Putamen (tissue), 1 donor: ENCODE data around the gene SLC46A1.

Experiments used
- DNase-seq: peaks from one replicate; pipeline ENCODE4 v3.0.0-alpha.2; 2016; ENCODE audit warnings: low spot score

SLC46A1 gene

DNA sequence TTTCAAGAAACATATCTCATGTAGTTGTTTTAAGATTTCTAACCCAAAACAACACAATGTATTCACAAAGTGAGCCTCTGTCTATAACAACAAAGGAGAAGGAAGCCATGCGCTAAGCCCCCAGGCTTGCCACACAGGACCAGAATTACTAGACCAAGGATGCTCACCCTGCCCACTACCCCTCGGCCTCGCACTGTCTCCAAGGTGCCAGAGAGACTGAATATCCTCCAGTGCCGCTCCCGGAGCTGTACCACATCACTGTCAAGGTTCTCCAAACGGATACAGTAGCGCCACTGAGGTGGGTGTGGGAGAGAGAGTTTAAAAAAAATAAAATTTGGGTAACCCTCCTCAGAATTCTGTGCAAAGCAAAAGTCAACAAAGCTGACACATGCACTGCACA, 55.7 kb downstream of the SLC46A1 start:
- DNase-seq, result no peak

- DNase-seq, result no peak
Measured at GRCh38 chr17:28348979-28349378, 57.0 kb downstream of the SLC46A1 start.

DNA sequence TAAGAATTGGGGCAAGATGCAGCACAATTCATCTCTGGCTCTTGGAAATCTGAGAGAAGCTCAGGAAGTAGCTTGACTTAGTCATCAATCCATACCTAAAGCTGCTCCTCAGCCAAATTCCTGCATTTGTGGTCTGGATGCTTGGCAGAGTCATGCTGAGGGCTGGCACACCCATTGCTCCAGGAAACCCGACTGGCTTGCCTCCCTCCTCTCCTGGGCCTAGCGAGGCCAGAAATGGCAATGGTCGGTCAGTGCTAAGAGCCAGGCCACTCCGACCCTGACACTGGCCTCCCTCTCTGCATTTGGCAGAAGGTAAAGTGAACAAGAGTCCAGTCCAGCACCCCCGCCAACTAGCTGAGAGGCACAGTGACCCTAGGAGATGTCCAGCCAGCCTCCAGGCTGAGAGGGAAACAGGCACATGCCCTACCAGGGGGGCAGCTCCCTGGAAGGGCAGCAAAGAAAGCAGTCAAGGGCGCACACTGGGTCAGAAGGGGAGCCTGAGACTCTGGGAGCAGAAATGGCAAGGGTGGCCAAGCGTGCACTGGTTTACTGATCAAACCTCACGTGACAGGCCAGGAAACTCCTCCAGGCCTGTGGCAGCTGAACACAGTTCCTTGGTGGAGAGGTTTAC, 58.6 kb downstream of the SLC46A1 start:
- no peak for DNase-seq

- DNase-seq, result no peak
Measured at GRCh38 chr17:28346746-28347246, 59.2 kb downstream of the SLC46A1 start.

DNA sequence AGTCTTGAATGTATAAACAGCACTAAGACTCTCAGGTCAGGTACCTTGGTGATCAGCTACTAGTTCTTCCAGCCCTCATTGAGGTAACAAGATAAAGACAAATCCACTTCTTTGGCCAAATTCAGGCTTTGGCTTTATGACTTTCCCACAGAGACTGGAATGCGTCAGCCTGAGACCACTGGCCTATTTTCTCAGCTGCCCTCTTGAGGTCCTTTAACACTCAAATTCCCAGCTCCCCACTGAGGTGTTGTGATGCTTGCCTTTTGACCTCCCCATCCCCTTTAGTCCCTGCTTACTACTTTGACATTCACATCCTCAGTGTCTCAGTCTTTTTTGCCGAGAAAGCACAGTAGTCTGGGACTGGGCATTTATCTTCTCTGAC, 59.8 kb downstream of the SLC46A1 start:
- no peak for DNase-seq

GRCh38 chr17:28345419-28346198, 60.4 kb downstream of the SLC46A1 start:
- DNase-seq, result no peak
